Keratinocyte (primary cell): ENCODE results near the gene RNF144B. TPM values are rescaled to one million over a fixed set of nuclear protein-coding genes. Genes with fewer than 3 reads are reported as not detected.

Experiments
- DNase-seq: peaks from one replicate; pipeline ENCODE4 v3.0.0-alpha.2; 2011; ENCODE audit warnings: low read depth, missing footprints, low spot score
- FAIRE-seq: peaks from 2 replicates; lab custom pipeline; 2011; peaks lifted over from hg19 to GRCh38; lab: Jason Lieb, UNC
- H2AFZ ChIP-seq: 2 replicates; pipeline ENCODE4 v1.6.0; 2012; ENCODE audit warnings: low read length, control low read depth, inconsistent platforms; ENCODE audit not compliant: control insufficient read depth
- H3K27ac ChIP-seq: 2 replicates; pipeline ENCODE4 v1.5.1; 2011; ENCODE audit warnings: low read length; ENCODE audit not compliant: control insufficient read depth, insufficient read depth
- H3K27me3 ChIP-seq: 3 replicates; pipeline ENCODE4 v1.6.0; 2011; ENCODE audit warnings: low read length; ENCODE audit not compliant: control insufficient read depth, insufficient read depth; ENCODE audit errors: extremely low read depth
- H3K36me3 ChIP-seq, 2 experiments: 2 replicates in 1 of 2; 3 replicates in 1 of 2; pipeline ENCODE4 v1.5.1; 2011; ENCODE audit warnings: low read length in 2 of 2, mild to moderate bottlenecking in 1 of 2; ENCODE audit not compliant: control insufficient read depth in 2 of 2, insufficient read depth in 2 of 2; ENCODE audit errors: extremely low read depth in 1 of 2
- H3K4me1 ChIP-seq: 3 replicates; pipeline ENCODE4 v1.5.1; 2011; ENCODE audit warnings: low read length; ENCODE audit not compliant: control insufficient read depth, insufficient read depth; ENCODE audit errors: extremely low read depth
- H3K4me2 ChIP-seq: 3 replicates; pipeline ENCODE4 v1.6.0; 2011; ENCODE audit warnings: low read depth, low read length; ENCODE audit not compliant: control insufficient read depth, insufficient read depth; ENCODE audit errors: extremely low read depth
- H3K4me3 ChIP-seq, 3 experiments: fragments of 200-600 bp in 1 of 3; sonication (generic) in 1 of 3; 2 replicates in 2 of 3; 3 replicates in 1 of 3; pipeline ENCODE4 v1.5.1; 2011 to 2016; ENCODE audit warnings: low read length in 3 of 3, mild to moderate bottlenecking in 3 of 3, control low read depth in 2 of 3, inconsistent platforms in 1 of 3, low read depth in 1 of 3, mixed read lengths in 1 of 3, mixed run types in 1 of 3, moderate library complexity in 1 of 3; ENCODE audit not compliant: control insufficient read depth in 2 of 3, insufficient read depth in 2 of 3; ENCODE audit errors: extremely low read depth in 1 of 3
- H3K79me2 ChIP-seq: 2 replicates; pipeline ENCODE4 v1.6.0; 2012; ENCODE audit warnings: low read length; ENCODE audit not compliant: control insufficient read depth, insufficient read depth
- H3K9ac ChIP-seq: 3 replicates; pipeline ENCODE4 v1.6.0; 2011; ENCODE audit warnings: low read length; ENCODE audit not compliant: control insufficient read depth, insufficient read depth; ENCODE audit errors: extremely low read depth
- H3K9me1 ChIP-seq: 3 replicates; pipeline ENCODE4 v1.6.0; 2011; ENCODE audit warnings: low read length; ENCODE audit not compliant: control insufficient read depth, insufficient read depth; ENCODE audit errors: extremely low read depth
- H3K9me3 ChIP-seq: 2 replicates; pipeline ENCODE4 v1.5.1; 2012; ENCODE audit warnings: low read depth, low read length; ENCODE audit not compliant: control insufficient read depth
- H4K20me1 ChIP-seq: 3 replicates; pipeline ENCODE4 v1.6.0; 2011; ENCODE audit warnings: low read length; ENCODE audit not compliant: control insufficient read depth, insufficient read depth; ENCODE audit errors: extremely low read depth
- EZH2 ChIP-seq: IDR thresholded peaks from one replicate; pipeline ENCODE4 v1.6.1; 2012; ENCODE audit warnings: inconsistent platforms, mild to moderate bottlenecking, low read length, moderate library complexity
- dilution Hi-C: fragments of 300-500 bp; cut with MboI; formaldehyde crosslinking; loops from one replicate; pipeline ENCODE4 v1.7.0; 2020; ENCODE audit warnings: low sequenced_read_pairs; ENCODE audit not compliant: extremely low pct_ligation_motif_present
- polyA plus RNA-seq, 5 experiments: library from polyadenylated mRNA; depleted of rRNA in 3 of 5; stranded (reverse) in 3 of 5; stranded (forward) in 1 of 5; unstranded in 1 of 5; fragments of >200 nt; gene quantifications; 1 replicate in 1 of 5; 2 replicates in 3 of 5; 3 replicates in 1 of 5; pipeline versions ENCODE4 v1.2.1 to v1.2.3, GENCODE V29; 2011 to 2012; ENCODE audit warnings: missing spikeins in 2 of 5, low read depth in 1 of 5, low replicate concordance in 1 of 5
- TF ChIP-seq, protein P1 (sequence below), 3 experiments: IDR thresholded peaks in 1 of 3; conservative IDR thresholded peaks in 1 of 3; optimal IDR thresholded peaks in 1 of 3; 2 replicates in 2 of 3; 3 replicates in 1 of 3; pipeline versions ENCODE3 to v1.5.1; 2011; ENCODE audit warnings: low read length in 3 of 3, mild to moderate bottlenecking in 3 of 3, moderate library complexity in 2 of 3, control low read depth in 1 of 3, inconsistent platforms in 1 of 3; ENCODE audit not compliant: insufficient read depth in 2 of 3; ENCODE audit errors: extremely low read depth in 1 of 3

The RNF144B gene
- polyA plus RNA-seq, 1 donor (not counting 4 experiments of a cell fraction or from before 2014, with no cell fraction given): 9.0 TPM

DNA sequence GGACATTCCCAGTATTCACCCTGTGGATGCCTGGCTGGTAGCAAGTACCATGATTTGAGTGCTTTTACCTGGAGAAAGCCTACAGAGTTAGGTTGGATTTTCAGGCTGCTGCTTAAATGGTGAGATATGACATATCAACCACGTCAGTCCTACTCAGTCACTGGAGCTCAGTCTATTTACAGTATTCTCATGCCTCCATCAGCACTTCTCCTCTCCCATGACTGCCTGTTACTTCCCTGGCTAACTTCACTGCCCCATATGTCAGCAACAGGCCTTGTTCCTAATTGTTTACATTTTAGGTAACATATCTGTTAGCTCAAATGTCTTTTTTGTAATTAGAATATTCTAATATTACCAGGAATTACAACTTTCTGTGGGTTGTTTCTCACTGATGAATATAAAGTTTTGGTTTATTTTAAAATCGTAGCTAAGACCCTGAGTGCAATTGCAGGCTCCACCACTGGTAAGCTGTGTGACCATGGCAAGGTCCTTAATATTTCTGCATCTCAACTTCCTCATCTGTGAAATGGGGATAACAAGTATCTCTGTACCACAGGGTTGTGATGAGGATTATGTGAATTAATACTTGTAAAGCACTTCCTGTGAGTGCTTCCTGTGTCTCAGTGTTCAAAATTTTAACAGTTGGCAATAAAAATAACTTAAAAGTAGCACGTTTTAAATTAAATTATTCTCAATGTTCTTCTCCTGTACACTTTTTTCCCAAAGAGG, 54.3 kb downstream of the RNF144B start:
- H3K9me3 ChIP-seq: no peaks in the 10 kb centered on the region
- H3K27me3 ChIP-seq: no peaks in the 10 kb centered on the region
- peaks cover 2 to 3% of the 10 kb centered on the region in 2 experiments for H3K36me3 ChIP-seq
- no peak overlapping the region for H3K9ac ChIP-seq
- no peak for FAIRE-seq
- H4K20me1 ChIP-seq: no peaks in the 10 kb centered on the region
- H3K4me2 ChIP-seq: no peak overlapping the region
- no peak for DNase-seq
- TF ChIP-seq, protein P1, sequence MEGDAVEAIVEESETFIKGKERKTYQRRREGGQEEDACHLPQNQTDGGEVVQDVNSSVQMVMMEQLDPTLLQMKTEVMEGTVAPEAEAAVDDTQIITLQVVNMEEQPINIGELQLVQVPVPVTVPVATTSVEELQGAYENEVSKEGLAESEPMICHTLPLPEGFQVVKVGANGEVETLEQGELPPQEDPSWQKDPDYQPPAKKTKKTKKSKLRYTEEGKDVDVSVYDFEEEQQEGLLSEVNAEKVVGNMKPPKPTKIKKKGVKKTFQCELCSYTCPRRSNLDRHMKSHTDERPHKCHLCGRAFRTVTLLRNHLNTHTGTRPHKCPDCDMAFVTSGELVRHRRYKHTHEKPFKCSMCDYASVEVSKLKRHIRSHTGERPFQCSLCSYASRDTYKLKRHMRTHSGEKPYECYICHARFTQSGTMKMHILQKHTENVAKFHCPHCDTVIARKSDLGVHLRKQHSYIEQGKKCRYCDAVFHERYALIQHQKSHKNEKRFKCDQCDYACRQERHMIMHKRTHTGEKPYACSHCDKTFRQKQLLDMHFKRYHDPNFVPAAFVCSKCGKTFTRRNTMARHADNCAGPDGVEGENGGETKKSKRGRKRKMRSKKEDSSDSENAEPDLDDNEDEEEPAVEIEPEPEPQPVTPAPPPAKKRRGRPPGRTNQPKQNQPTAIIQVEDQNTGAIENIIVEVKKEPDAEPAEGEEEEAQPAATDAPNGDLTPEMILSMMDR (optimal IDR thresholded peaks at IDR 0.05 in 1 of 3, IDR thresholded peaks at IDR 0.05 in 1 of 3, conservative IDR thresholded peaks at IDR 0.05 in 1 of 3; ENCODE audit: extremely low read depth in 1 of 3, insufficient read depth in 2 of 3, low read length in 3 of 3): no peak
- TF ChIP-seq EZH2: no peak
- no peaks in the 10 kb centered on the region for H3K79me2 ChIP-seq
- dilution Hi-C loops: no loop called here
- H2AFZ ChIP-seq: no peak overlapping the region
- no peaks in the 10 kb centered on the region for H3K9me1 ChIP-seq
- no peak overlapping the region for H3K4me3 ChIP-seq
- no peaks in the 10 kb centered on the region for H3K4me1 ChIP-seq
- no peak overlapping the region for H3K27ac ChIP-seq

DNA sequence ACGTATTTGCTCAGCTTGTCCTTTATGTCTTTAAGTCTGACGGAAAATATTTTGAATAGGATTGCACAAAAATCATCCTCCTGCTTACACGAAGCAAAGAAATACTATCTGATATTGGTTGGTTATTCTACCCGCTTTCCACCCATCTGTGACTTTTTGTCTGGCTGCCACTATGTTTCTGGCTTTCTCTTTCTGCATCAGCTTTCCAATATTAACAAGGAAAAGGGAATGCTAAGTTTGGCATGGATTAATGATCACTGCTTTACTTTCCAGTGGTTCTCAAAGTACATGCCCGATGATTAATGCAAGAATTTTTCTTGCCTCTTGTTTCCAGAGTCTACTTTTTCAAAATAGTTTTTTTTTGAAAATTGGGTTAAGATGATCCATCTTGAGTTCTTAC, 57.0 kb downstream of the RNF144B start:
- Histone ChIP-seq H3K27ac (no peak overlapping the region), H2AFZ (no peak overlapping the region), H3K36me3 (peaks cover 2 to 3% of the 10 kb centered on the region in 2 experiments), H3K9me1 (no peaks in the 10 kb centered on the region), H3K27me3 (no peaks in the 10 kb centered on the region), H3K4me1 (no peaks in the 10 kb centered on the region), H4K20me1 (no peaks in the 10 kb centered on the region), H3K79me2 (no peaks in the 10 kb centered on the region), H3K9me3 (no peaks in the 10 kb centered on the region), H3K9ac (no peak overlapping the region), H3K4me3 (no peak overlapping the region), H3K4me2 (no peak overlapping the region)
- dilution Hi-C loops: no loop called here
- no peak for TF ChIP-seq EZH2
- TF ChIP-seq, protein P1 (optimal IDR thresholded peaks at IDR 0.05 in 1 of 3, IDR thresholded peaks at IDR 0.05 in 1 of 3, conservative IDR thresholded peaks at IDR 0.05 in 1 of 3; ENCODE audit: extremely low read depth in 1 of 3, insufficient read depth in 2 of 3, low read length in 3 of 3): no peak
- no peak for DNase-seq
- FAIRE-seq: no peak
